Activated T-cell treated with anti-CD3 and anti-CD28 coated beads, Interleukin-2, amount 50 U/mL, for 24 hours (primary cell): ENCODE results near the gene ZMYND12.
"Not testable (repeated sequence)": the region's sequence is repeated elsewhere in the genome, so short reads cannot be mapped to it uniquely, and the experiment has no call there.

Experiments used
- DNase-seq: peaks from one replicate; pipeline ENCODE4 v3.0.0-alpha.2; 2020
- H3K27ac Mint-ChIP-seq: 2 replicates; pipeline ENCODE4 v1.8.0; 2020; ENCODE audit warnings: mild to moderate bottlenecking, mixed read lengths
- H3K27me3 Mint-ChIP-seq: 2 replicates; pipeline ENCODE4 v1.8.0; 2020; ENCODE audit warnings: mixed read lengths
- H3K36me3 Mint-ChIP-seq: 2 replicates; pipeline ENCODE4 v1.8.0; 2020; ENCODE audit warnings: low read depth, mixed read lengths
- H3K4me1 Mint-ChIP-seq: 2 replicates; pipeline ENCODE4 v1.8.0; 2020; ENCODE audit warnings: low read depth, mixed read lengths
- H3K4me3 Mint-ChIP-seq: 2 replicates; pipeline ENCODE4 v1.8.0; 2020; ENCODE audit warnings: mild to moderate bottlenecking, moderate library complexity, mixed read lengths
- H3K9me3 Mint-ChIP-seq: 2 replicates; pipeline ENCODE4 v1.8.0; 2020; ENCODE audit warnings: mixed read lengths

Gene ZMYND12

GRCh38 chr1:42456010-42456753 lies at the start of gene ZMYND12, which contains the start of gene PPCS:
Gene ZMYND12 (minus strand): TSS chr1:42456022. CDS start chr1:42455997, 25 bp downstream.
Gene PPCS (plus strand): TSS chr1:42456543. CDS start chr1:42456566, 23 bp downstream.
- Mint-ChIP-seq H3K4me1 (peaks cover 45% of the 10 kb centered on the region), H3K9me3 (no peaks in the 10 kb centered on the region), H3K36me3 (peaks cover 49% of the 10 kb centered on the region)

GRCh38 chr1:42504535-42505128 lies 48.8 kb upstream of the ZMYND12 start:
- peaks cover 69% of the 10 kb centered on the region for H3K36me3 Mint-ChIP-seq
- no peak for DNase-seq
- H3K27ac Mint-ChIP-seq: no peak overlapping the region
- peaks cover 33% of the 10 kb centered on the region for H3K9me3 Mint-ChIP-seq
- no peaks in the 10 kb centered on the region for H3K27me3 Mint-ChIP-seq
- no peak overlapping the region for H3K4me3 Mint-ChIP-seq
- H3K4me1 Mint-ChIP-seq: no peaks in the 10 kb centered on the region

More at GRCh38 chr1:42456010-42456753, at the start of gene ZMYND12, which contains the start of gene PPCS:
- peak within 1 kb of the TSS; percentile 95 for H3K27ac Mint-ChIP-seq
- DNase-seq: peak; percentile 95
- peak within 1 kb of the TSS; percentile 81 for H3K4me3 Mint-ChIP-seq
- no peaks in the 10 kb centered on the region for H3K27me3 Mint-ChIP-seq

GRCh38 chr1:42502031-42502430 lies 46.2 kb upstream of the ZMYND12 start:
- Mint-ChIP-seq H3K36me3 (peaks cover 55% of the 10 kb centered on the region), H3K9me3 (peaks cover 19% of the 10 kb centered on the region)
- H3K4me1 Mint-ChIP-seq, DNase-seq, H3K27me3 Mint-ChIP-seq, H3K27ac Mint-ChIP-seq, H3K4me3 Mint-ChIP-seq: not testable (repeated sequence)

GRCh38 chr1:42490237-42490636 lies 34.4 kb upstream of the ZMYND12 start:
- no peaks in the 10 kb centered on the region for H3K4me1 Mint-ChIP-seq
- H3K36me3 Mint-ChIP-seq: peaks cover 6% of the 10 kb centered on the region
- no peak overlapping the region for H3K27ac Mint-ChIP-seq
- no peak for DNase-seq
- no peaks in the 10 kb centered on the region for H3K27me3 Mint-ChIP-seq
- H3K9me3 Mint-ChIP-seq: no peaks in the 10 kb centered on the region
- H3K4me3 Mint-ChIP-seq: no peak overlapping the region

GRCh38 chr1:42484382-42484781 lies 28.6 kb upstream of the ZMYND12 start:
- no peaks in the 10 kb centered on the region for H3K9me3 Mint-ChIP-seq
- H3K4me3 Mint-ChIP-seq: no peak overlapping the region
- no peak overlapping the region for H3K27ac Mint-ChIP-seq
- DNase-seq: no peak
- no peaks in the 10 kb centered on the region for H3K4me1 Mint-ChIP-seq
- H3K36me3 Mint-ChIP-seq: peaks cover 8% of the 10 kb centered on the region
- H3K27me3 Mint-ChIP-seq: no peaks in the 10 kb centered on the region

GRCh38 chr1:42482635-42483153 lies 26.9 kb upstream of the ZMYND12 start:
- Mint-ChIP-seq H3K27ac (no peak overlapping the region), H3K9me3 (no peaks in the 10 kb centered on the region), H3K36me3 (peaks cover 8% of the 10 kb centered on the region), H3K27me3 (no peaks in the 10 kb centered on the region), H3K4me1 (no peaks in the 10 kb centered on the region), H3K4me3 (no peak overlapping the region)
- no peak for DNase-seq

- Mint-ChIP-seq H3K4me3 (no peak overlapping the region), H3K27ac (no peak overlapping the region), H3K36me3 (peaks cover 8% of the 10 kb centered on the region), H3K4me1 (no peaks in the 10 kb centered on the region), H3K27me3 (no peaks in the 10 kb centered on the region), H3K9me3 (no peaks in the 10 kb centered on the region)
- DNase-seq: no peak
Observed at GRCh38 chr1:42480921-42481320, 25.1 kb upstream of the ZMYND12 start.

- H3K9me3 Mint-ChIP-seq: no peaks in the 10 kb centered on the region
- no peaks in the 10 kb centered on the region for H3K4me1 Mint-ChIP-seq
- DNase-seq: no peak
- no peak overlapping the region for H3K4me3 Mint-ChIP-seq
- H3K27me3 Mint-ChIP-seq: no peaks in the 10 kb centered on the region
- no peak overlapping the region for H3K27ac Mint-ChIP-seq
- peaks cover 8% of the 10 kb centered on the region for H3K36me3 Mint-ChIP-seq
Observed at GRCh38 chr1:42479621-42480020, 23.8 kb upstream of the ZMYND12 start.

- Mint-ChIP-seq H3K9me3 (no peaks in the 10 kb centered on the region), H3K4me3 (no peak overlapping the region), H3K27me3 (no peaks in the 10 kb centered on the region), H3K4me1 (no peaks in the 10 kb centered on the region), H3K27ac (no peak overlapping the region), H3K36me3 (peaks cover 6% of the 10 kb centered on the region)
- DNase-seq: no peak
Observed at GRCh38 chr1:42477775-42478174, 22.0 kb upstream of the ZMYND12 start.

GRCh38 chr1:42477354-42477753 lies 21.5 kb upstream of the ZMYND12 start:
- H3K27me3 Mint-ChIP-seq: not testable (repeated sequence)

GRCh38 chr1:42476605-42477004 lies 20.8 kb upstream of the ZMYND12 start:
- Mint-ChIP-seq H3K27ac (no peak overlapping the region), H3K9me3 (no peaks in the 10 kb centered on the region), H3K4me1 (no peaks in the 10 kb centered on the region), H3K4me3 (no peak overlapping the region), H3K27me3 (no peaks in the 10 kb centered on the region), H3K36me3 (peaks cover 3% of the 10 kb centered on the region)
- DNase-seq: no peak

More at GRCh38 chr1:42477354-42477753, 21.5 kb upstream of the ZMYND12 start:
- H3K36me3 Mint-ChIP-seq, H3K4me3 Mint-ChIP-seq, H3K27ac Mint-ChIP-seq, H3K4me1 Mint-ChIP-seq, H3K9me3 Mint-ChIP-seq, DNase-seq: not testable (repeated sequence)

- no peaks in the 10 kb centered on the region for H3K36me3 Mint-ChIP-seq
- H3K4me3 Mint-ChIP-seq: no peak overlapping the region
- no peaks in the 10 kb centered on the region for H3K9me3 Mint-ChIP-seq
- no peaks in the 10 kb centered on the region for H3K27me3 Mint-ChIP-seq
- H3K27ac Mint-ChIP-seq: no peak overlapping the region
- H3K4me1 Mint-ChIP-seq: no peaks in the 10 kb centered on the region
- DNase-seq: no peak
Observed at GRCh38 chr1:42469727-42470126, 13.9 kb upstream of the ZMYND12 start.

- Mint-ChIP-seq H3K4me1 (peaks cover 25% of the 10 kb centered on the region), H3K36me3 (peaks cover 14% of the 10 kb centered on the region), H3K27ac (no peak overlapping the region), H3K4me3 (no peak overlapping the region), H3K27me3 (no peaks in the 10 kb centered on the region), H3K9me3 (no peaks in the 10 kb centered on the region)
- DNase-seq: no peak
Observed at GRCh38 chr1:42466030-42466429, 10.2 kb upstream of the ZMYND12 start.

GRCh38 chr1:42463921-42464320 lies 8.1 kb upstream of the ZMYND12 start:
- no peak overlapping the region for H3K27ac Mint-ChIP-seq
- no peaks in the 10 kb centered on the region for H3K27me3 Mint-ChIP-seq
- H3K4me3 Mint-ChIP-seq: peak overlapping the region; percentile 84
- H3K4me1 Mint-ChIP-seq: peaks cover 38% of the 10 kb centered on the region
- DNase-seq: no peak
- H3K36me3 Mint-ChIP-seq: peaks cover 35% of the 10 kb centered on the region
- H3K9me3 Mint-ChIP-seq: no peaks in the 10 kb centered on the region
